ENCODE measurements around the gene FOXO6. TPM values are rescaled to one million over a fixed set of nuclear protein-coding genes. Genes with fewer than 3 reads are reported as not detected.

The FOXO6 gene
- total RNA-seq (1.0 TPM), polyA plus RNA-seq (ENCODE audit: insufficient read depth, low read depth, low replicate concordance) (0.47 TPM)
- long read RNA-seq, donor 1, partial matches to known transcripts: 0 of 1 reads
- long read RNA-seq, donor 1, other reads (novel, unspliced or antisense): 0 of 1 reads
- long read RNA-seq, donor 2: 0 reads
- long read RNA-seq, donor 3, partial matches to known transcripts: 0 of 2 reads
- long read RNA-seq, donor 3, other reads (novel, unspliced or antisense): 0 of 2 reads
- long read RNA-seq, donor 4, partial matches to known transcripts: 0 of 1 reads
- long read RNA-seq, donor 4, other reads (novel, unspliced or antisense): 0 of 1 reads
- long read RNA-seq, donor 5: 0 reads
- long read RNA-seq, donor 6, partial matches to known transcripts: 0 of 3 reads
- long read RNA-seq, donor 6, other reads (novel, unspliced or antisense): 0 of 3 reads
- long read RNA-seq, donor 7: 0 reads
- long read RNA-seq, donor 8: 0 reads
- long read RNA-seq, donor 9: 0 reads
- long read RNA-seq, donor 10: 0 reads

DNA sequence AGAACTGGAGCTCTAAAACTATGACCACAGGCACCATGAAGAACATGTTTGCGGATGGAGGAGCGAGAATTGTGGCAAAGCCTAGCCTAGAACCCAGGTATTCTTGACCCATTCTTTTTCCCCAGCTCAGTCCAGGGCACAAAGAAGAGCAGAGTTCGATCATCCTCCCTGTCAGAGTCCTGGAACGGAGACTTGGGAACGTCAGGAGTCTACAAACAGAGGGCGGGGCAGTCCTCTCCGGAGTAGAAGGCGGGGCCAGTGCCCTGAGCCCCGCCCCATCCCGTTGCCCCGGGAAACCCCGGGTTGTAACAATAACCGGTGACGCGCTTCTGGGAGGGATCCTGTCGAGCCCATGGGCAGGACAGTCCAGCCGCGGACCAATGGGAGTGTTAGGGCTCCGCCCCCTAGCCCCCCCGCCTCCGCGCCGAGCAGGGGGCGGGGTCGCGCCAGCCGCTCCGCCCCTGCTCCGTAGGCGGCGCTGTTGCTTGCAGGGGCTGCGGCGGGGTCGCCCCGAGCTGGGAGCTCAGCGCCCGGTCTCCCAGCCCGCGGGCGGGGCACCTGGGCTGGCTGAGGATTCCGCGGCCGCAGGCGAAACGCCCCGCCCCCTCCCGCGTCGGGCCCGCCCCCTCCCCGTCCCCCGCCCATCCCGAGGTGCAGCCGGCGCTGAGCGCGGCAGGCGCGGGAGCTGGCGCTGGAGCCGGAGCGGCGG is at the start of gene FOXO6:
Gene FOXO6 (plus strand): TSS at position 649 of the 709 bp plus-strand sequence.
- Histone ChIP-seq H3K4me1 (ENCODE audit: control insufficient read depth in 2 of 3, insufficient read depth in 2 of 3, low read depth in 1 of 3, low read length in 3 of 3) (peaks cover 2 to 13% (median 5%) of the 10 kb centered on the region in 3 donors), H3K27me3 (ENCODE audit: control insufficient read depth, insufficient read depth, low read length) (peaks cover 5% of the 10 kb centered on the region), H3K27ac (ENCODE audit: low read depth in 2 of 2, low read length in 2 of 2) (no peak within 1 kb of the TSS), H3K4me3 (ENCODE audit: low read length in 3 of 3) (peak within 1 kb of the TSS; percentile 46 to 62 (median 47)), H3K9me3 (ENCODE audit: control insufficient read depth in 2 of 3, insufficient read depth in 1 of 3, low read length in 3 of 3) (no peaks in the 10 kb centered on the region), H3K9ac (ENCODE audit: low read length in 3 of 3) (peak within 1 kb of the TSS in 1 of 3 donors; percentile 12), H3K36me3 (ENCODE audit: control insufficient read depth in 2 of 3, insufficient read depth in 3 of 3, low read length in 3 of 3) (no peaks in the 10 kb centered on the region)
- TF ChIP-seq, protein P1, sequence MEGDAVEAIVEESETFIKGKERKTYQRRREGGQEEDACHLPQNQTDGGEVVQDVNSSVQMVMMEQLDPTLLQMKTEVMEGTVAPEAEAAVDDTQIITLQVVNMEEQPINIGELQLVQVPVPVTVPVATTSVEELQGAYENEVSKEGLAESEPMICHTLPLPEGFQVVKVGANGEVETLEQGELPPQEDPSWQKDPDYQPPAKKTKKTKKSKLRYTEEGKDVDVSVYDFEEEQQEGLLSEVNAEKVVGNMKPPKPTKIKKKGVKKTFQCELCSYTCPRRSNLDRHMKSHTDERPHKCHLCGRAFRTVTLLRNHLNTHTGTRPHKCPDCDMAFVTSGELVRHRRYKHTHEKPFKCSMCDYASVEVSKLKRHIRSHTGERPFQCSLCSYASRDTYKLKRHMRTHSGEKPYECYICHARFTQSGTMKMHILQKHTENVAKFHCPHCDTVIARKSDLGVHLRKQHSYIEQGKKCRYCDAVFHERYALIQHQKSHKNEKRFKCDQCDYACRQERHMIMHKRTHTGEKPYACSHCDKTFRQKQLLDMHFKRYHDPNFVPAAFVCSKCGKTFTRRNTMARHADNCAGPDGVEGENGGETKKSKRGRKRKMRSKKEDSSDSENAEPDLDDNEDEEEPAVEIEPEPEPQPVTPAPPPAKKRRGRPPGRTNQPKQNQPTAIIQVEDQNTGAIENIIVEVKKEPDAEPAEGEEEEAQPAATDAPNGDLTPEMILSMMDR (IDR thresholded peaks at IDR 0.05; ENCODE audit: borderline replicate concordance, extremely low read depth, insufficient read depth): peak; percentile 38
- FAIRE-seq: peak; percentile 95
- intact Hi-C loops (cut with DNase I): no loop called here
- peak; percentile 98 to 99 (median 99) for DNase-seq

DNA sequence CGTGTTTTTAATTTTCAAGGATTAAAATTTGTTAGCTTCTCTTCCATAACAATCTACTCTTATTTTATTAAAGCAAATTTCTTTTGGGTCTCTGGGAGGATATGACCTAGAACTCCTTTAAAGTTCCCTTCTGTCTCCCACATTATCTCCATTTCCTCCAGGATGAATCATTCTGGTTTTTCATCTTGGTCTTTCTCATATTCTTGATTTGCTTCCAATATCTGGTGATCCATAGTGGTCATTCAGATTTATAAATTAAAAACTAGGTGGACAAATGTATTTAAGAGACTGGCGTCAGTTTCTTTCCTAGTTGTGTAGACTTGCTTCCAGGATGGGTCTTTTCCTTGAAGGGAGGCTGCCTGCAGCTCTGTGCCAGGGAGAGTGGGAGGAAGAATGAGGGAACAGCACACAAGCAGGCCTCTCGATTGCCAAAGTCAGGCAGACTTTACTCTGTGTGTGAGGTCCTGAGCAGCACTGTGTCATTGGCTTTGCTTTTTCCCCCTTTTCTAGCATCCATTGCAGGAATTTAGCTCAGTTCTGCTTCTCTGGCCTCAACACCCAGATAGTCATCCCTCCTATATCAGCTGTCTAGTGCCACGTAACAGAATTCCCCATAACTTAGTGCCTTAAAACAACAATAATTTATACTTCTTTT is 48.1 kb upstream of the FOXO6 start:
- no peak overlapping the region for H3K9ac ChIP-seq (ENCODE audit: low read length in 3 of 3)
- H3K9me3 ChIP-seq (ENCODE audit: control insufficient read depth in 2 of 3, insufficient read depth in 1 of 3, low read length in 3 of 3): no peaks in the 10 kb centered on the region
- DNase-seq (no peak), FAIRE-seq (no peak)
- no peaks in the 10 kb centered on the region for H3K4me1 ChIP-seq (ENCODE audit: control insufficient read depth in 2 of 3, insufficient read depth in 2 of 3, low read depth in 1 of 3, low read length in 3 of 3)
- H3K36me3 ChIP-seq (ENCODE audit: control insufficient read depth in 2 of 3, insufficient read depth in 3 of 3, low read length in 3 of 3): no peaks in the 10 kb centered on the region
- no peaks in the 10 kb centered on the region for H3K27me3 ChIP-seq (ENCODE audit: control insufficient read depth, insufficient read depth, low read length)
- intact Hi-C loops (cut with DNase I): no loop called here
- H3K27ac ChIP-seq (ENCODE audit: low read depth in 2 of 2, low read length in 2 of 2): no peak overlapping the region
- TF ChIP-seq, protein P1 (IDR thresholded peaks at IDR 0.05; ENCODE audit: borderline replicate concordance, extremely low read depth, insufficient read depth): no peak
- H3K4me3 ChIP-seq (ENCODE audit: low read length in 3 of 3): no peak overlapping the region

DNA sequence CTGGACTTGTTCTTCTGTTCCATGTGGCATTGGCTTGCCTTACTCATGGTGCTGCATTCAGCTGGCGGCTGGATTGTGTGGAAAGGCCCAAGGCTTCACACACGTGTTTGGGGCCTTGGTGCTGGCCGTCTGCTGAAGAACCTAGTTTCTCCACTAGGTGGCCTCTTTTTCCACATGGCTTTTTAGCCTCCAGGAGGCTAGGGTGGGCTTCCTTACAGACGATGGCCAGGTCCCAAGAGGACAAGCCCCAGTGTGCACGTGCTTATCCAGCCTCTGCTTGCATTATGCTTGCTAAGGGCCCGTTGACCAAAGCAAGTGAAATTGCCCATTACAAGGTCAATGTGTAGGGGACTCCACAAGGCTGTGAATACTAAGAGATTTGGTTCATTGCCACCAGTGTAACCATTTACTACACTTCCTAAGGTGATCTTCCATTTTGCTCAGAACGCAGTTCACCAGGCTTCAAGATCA is 47.5 kb upstream of the FOXO6 start:
- no peaks in the 10 kb centered on the region for H3K36me3 ChIP-seq (ENCODE audit: control insufficient read depth in 2 of 3, insufficient read depth in 3 of 3, low read length in 3 of 3)
- no peaks in the 10 kb centered on the region for H3K27me3 ChIP-seq (ENCODE audit: control insufficient read depth, insufficient read depth, low read length)
- no peak overlapping the region for H3K4me3 ChIP-seq (ENCODE audit: low read length in 3 of 3)
- no peak overlapping the region for H3K27ac ChIP-seq (ENCODE audit: low read depth in 2 of 2, low read length in 2 of 2)
- TF ChIP-seq, protein P1 (IDR thresholded peaks at IDR 0.05; ENCODE audit: borderline replicate concordance, extremely low read depth, insufficient read depth): peak; percentile 40
- peak in 1 of 5 donors; percentile 19 for DNase-seq
- no peak for FAIRE-seq
- no peaks in the 10 kb centered on the region for H3K9me3 ChIP-seq (ENCODE audit: control insufficient read depth in 2 of 3, insufficient read depth in 1 of 3, low read length in 3 of 3)
- H3K4me1 ChIP-seq (ENCODE audit: control insufficient read depth in 2 of 3, insufficient read depth in 2 of 3, low read depth in 1 of 3, low read length in 3 of 3): no peaks in the 10 kb centered on the region
- intact Hi-C loops (cut with DNase I): no loop called here
- H3K9ac ChIP-seq (ENCODE audit: low read length in 3 of 3): no peak overlapping the region

Measured in kidney (tissue), 22 donors.